Measurements from ENCODE around the gene GYG2.
"Not testable (repeated sequence)": the region's sequence is repeated elsewhere in the genome, so short reads cannot be mapped to it uniquely, and the experiment has no call there.

GRCh38 chrX:2802376-2803090 is 26.2 kb upstream of the GYG2 start:
- TF ChIP-seq PBX3 (CRISPR knock-in tag; IDR thresholded peaks at IDR 0.05) = not testable (repeated sequence)
- TF ChIP-seq, protein P1, sequence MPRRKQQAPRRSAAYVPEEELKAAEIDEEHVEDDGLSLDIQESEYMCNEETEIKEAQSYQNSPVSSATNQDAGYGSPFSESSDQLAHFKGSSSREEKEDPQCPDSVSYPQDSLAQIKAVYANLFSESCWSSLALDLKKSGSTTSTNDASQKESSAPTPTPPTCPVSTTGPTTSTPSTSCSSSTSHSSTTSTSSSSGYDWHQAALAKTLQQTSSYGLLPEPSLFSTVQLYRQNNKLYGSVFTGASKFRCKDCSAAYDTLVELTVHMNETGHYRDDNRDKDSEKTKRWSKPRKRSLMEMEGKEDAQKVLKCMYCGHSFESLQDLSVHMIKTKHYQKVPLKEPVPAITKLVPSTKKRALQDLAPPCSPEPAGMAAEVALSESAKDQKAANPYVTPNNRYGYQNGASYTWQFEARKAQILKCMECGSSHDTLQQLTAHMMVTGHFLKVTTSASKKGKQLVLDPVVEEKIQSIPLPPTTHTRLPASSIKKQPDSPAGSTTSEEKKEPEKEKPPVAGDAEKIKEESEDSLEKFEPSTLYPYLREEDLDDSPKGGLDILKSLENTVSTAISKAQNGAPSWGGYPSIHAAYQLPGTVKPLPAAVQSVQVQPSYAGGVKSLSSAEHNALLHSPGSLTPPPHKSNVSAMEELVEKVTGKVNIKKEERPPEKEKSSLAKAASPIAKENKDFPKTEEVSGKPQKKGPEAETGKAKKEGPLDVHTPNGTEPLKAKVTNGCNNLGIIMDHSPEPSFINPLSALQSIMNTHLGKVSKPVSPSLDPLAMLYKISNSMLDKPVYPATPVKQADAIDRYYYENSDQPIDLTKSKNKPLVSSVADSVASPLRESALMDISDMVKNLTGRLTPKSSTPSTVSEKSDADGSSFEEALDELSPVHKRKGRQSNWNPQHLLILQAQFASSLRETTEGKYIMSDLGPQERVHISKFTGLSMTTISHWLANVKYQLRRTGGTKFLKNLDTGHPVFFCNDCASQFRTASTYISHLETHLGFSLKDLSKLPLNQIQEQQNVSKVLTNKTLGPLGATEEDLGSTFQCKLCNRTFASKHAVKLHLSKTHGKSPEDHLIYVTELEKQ (tag by site-specific recombination; IDR thresholded peaks at IDR 0.05; ENCODE audit: borderline replicate concordance) = not testable (repeated sequence)

Data from HEK293 (cell line).